T-helper 1 cell treated with Interleukin-12 subunit alpha and Interleukin-12 subunit beta and Interleukin-4 antibody, amounts not matched to agents 30 ng/mL and 1 ng/mL, for 36 hours (primary cell): ENCODE results near the gene PTCRA. TPM values are rescaled to one million over a fixed set of nuclear protein-coding genes. Genes with fewer than 3 reads are reported as not detected.
"Not testable (repeated sequence)": the region's sequence is repeated elsewhere in the genome, so short reads cannot be mapped to it uniquely, and the experiment has no call there.

Experiments
- intact Hi-C: fragments of 100-400 bp; cut with micrococcal nuclease; formaldehyde crosslinking; loops from one replicate; pipeline ENCODE4 v1.15.1; 2024
- total RNA-seq: library from RNA; stranded (reverse); gene quantifications from 2 replicates; pipeline ENCODE4 v1.2.3, GENCODE V29; 2022

Gene PTCRA
- total RNA-seq, 1 donor from 2014 or later = not detected

GRCh38 chr6:42902429-42903263 is 13.2 kb upstream of the PTCRA start:
- intact Hi-C loops = not testable (repeated sequence)

GRCh38 chr6:42904467-42904866 is 11.4 kb upstream of the PTCRA start:
- intact Hi-C loops = no loop called here

- intact Hi-C loops = no loop called here
Measured at GRCh38 chr6:42907336-42907735, 8.5 kb upstream of the PTCRA start.

GRCh38 chr6:42909835-42910234 is 6.0 kb upstream of the PTCRA start:
- intact Hi-C loops = no loop called here

GRCh38 chr6:42911171-42912021 is 4.5 kb upstream of the PTCRA start:
- intact Hi-C loops = no loop called here

- intact Hi-C loops = no loop called here
Measured at GRCh38 chr6:42914546-42914945, 1.3 kb upstream of the PTCRA start.

- intact Hi-C loops = no loop called here
Measured at GRCh38 chr6:42916288-42916687, 435 bp downstream of the PTCRA start.

GRCh38 chr6:42921801-42922200 is 5.9 kb downstream of the PTCRA start:
- intact Hi-C loops = no loop called here

- intact Hi-C loops = no loop called here
Measured at GRCh38 chr6:42923666-42924065, 7.8 kb downstream of the PTCRA start.

GRCh38 chr6:42925248-42925857 is 9.5 kb downstream of the PTCRA start:
- intact Hi-C loops = no loop called here

GRCh38 chr6:42928986-42929820 is 13.3 kb downstream of the PTCRA start, which contains the start of gene CNPY3:
Gene CNPY3, plus strand, starts transcription at chr6:42929480. Its CDS starts 91 bp downstream, at chr6:42929571.
- intact Hi-C loops = loop anchor here (1.0 to 2.0 kb wide), 23 partner anchors 28 to 1142 kb away; partner anchors contain the start of genes ABCC10, CUL7, GTPBP2 and KLC4

GRCh38 chr6:42929821-42930360 is 14.0 kb downstream of the PTCRA start:
- intact Hi-C loops = loop anchor here (1.0 to 5.0 kb wide), 25 partner anchors 29 to 1143 kb away; partner anchors contain the start of genes ABCC10, CUL7, GTPBP2 and KLC4

GRCh38 chr6:42932412-42932811 is 16.6 kb downstream of the PTCRA start:
- intact Hi-C loops = loop anchor here (5.0 kb wide), 1 partner anchor 290 kb away; no protein-coding TSS in a partner anchor

GRCh38 chr6:42933205-42933604 is 17.4 kb downstream of the PTCRA start:
- intact Hi-C loops = loop anchor here (5.0 kb wide), 1 partner anchor 289 kb away; no protein-coding TSS in a partner anchor

GRCh38 chr6:42935322-42935721 is 19.5 kb downstream of the PTCRA start:
- intact Hi-C loops = no loop called here

GRCh38 chr6:42936398-42936797 is 20.5 kb downstream of the PTCRA start:
- intact Hi-C loops = no loop called here

- intact Hi-C loops = no loop called here
Measured at GRCh38 chr6:42937548-42938427, 21.9 kb downstream of the PTCRA start.

GRCh38 chr6:42938428-42938796 is 22.6 kb downstream of the PTCRA start:
- intact Hi-C loops = no loop called here
